ENCODE measurements around the gene CDH4. TPM values are rescaled to one million over a fixed set of nuclear protein-coding genes. Genes with fewer than 3 reads are reported as not detected.

CDH4 gene
- total and polyA plus RNA-seq, 4 donors: 0.06 to 0.10 TPM; not detected in 2

DNA sequence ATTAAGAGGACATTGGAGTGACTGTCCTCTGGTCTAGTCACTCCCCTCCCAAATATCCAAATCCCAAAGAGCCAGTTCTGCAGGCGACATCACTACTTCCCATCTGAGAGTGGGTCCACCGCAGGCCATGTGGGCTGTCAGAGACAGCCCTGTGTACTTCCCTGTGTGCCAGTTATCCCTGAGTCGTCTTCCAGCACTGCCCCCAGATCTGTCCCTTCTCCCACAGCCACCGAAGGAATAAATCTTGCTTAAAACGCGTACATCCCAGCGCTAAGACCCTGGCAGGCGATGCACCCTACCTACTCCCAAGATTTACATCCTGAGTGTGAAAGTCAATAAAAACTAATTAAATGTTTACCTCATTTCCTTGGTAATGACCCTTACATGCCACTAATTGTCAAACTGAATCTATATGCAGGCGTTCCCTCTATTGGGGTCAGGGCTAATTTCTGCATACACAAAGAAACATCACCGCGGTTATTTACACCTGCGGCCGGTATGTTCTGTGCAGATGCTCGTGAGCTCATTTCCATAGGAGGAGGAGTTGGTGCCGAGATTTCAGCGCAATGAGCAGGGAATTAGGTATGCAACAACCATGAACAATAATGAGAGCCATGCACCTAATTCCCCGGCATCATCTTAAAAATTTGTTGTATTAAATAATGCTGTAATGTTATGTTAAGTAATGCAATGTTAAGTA, 31.3 kb upstream of the CDH4 start:
- 80 to 82% methylated on average over 17 of the region's 17 CpGs for WGBS, 2 donors
- intact Hi-C loops (cut with DNase I): no loop called here

DNA sequence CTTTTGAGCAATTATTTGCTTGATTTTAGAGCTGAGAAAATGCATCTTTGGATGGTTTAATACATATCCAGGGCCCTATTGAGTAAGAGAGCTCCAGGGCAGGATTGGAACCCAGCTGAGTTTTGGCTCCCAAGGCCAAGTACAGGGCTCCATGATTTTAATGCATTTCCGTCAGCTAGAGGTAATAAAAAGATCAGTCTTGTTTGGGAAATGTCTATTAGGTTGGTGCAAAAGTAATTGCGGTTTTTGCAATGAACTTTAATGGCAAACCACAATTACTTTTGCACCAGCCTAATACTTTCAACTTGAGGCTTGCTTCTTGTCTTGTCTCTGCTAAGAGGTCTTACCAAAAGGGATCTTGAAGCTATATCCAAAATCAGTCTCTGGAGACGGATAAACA, 29.4 kb upstream of the CDH4 start:
- Histone ChIP-seq H3K27me3 (ENCODE audit: control insufficient read depth in 1 of 2, insufficient read depth in 2 of 2, low read length in 1 of 2) (no peaks in the 10 kb centered on the region), H3K4me1 (ENCODE audit: control insufficient read depth in 1 of 2, insufficient read depth in 2 of 2, low read length in 2 of 2) (no peaks in the 10 kb centered on the region), H3K9me3 (ENCODE audit: control insufficient read depth, low read length) (no peaks in the 10 kb centered on the region), H3K36me3 (ENCODE audit: control insufficient read depth in 1 of 2, insufficient read depth in 2 of 2, low read length in 1 of 2) (no peaks in the 10 kb centered on the region), H3K4me3 (ENCODE audit: low read length in 2 of 2) (no peak overlapping the region), H3K27ac (ENCODE audit: low read depth in 1 of 2, low read length in 2 of 2) (no peak overlapping the region)
- intact Hi-C loops (cut with DNase I): no loop called here
- DNase-seq (no peak), ATAC-seq (ENCODE audit: low FRiP score) (no peak)
- WGBS, 2 donors: 85 to 86% methylated on average over 3 of the region's 3 CpGs

More for the DNA sequence above, 31.3 kb upstream of the CDH4 start:
- Histone ChIP-seq H3K36me3 (ENCODE audit: control insufficient read depth in 1 of 2, insufficient read depth in 2 of 2, low read length in 1 of 2) (no peaks in the 10 kb centered on the region), H3K27me3 (ENCODE audit: control insufficient read depth in 1 of 2, insufficient read depth in 2 of 2, low read length in 1 of 2) (no peaks in the 10 kb centered on the region), H3K4me1 (ENCODE audit: control insufficient read depth in 1 of 2, insufficient read depth in 2 of 2, low read length in 2 of 2) (no peaks in the 10 kb centered on the region), H3K27ac (ENCODE audit: low read depth in 1 of 2, low read length in 2 of 2) (no peak overlapping the region), H3K9me3 (ENCODE audit: control insufficient read depth, low read length) (no peaks in the 10 kb centered on the region), H3K4me3 (ENCODE audit: low read length in 2 of 2) (no peak overlapping the region)
- DNase-seq (no peak), ATAC-seq (ENCODE audit: low FRiP score) (no peak)

DNA sequence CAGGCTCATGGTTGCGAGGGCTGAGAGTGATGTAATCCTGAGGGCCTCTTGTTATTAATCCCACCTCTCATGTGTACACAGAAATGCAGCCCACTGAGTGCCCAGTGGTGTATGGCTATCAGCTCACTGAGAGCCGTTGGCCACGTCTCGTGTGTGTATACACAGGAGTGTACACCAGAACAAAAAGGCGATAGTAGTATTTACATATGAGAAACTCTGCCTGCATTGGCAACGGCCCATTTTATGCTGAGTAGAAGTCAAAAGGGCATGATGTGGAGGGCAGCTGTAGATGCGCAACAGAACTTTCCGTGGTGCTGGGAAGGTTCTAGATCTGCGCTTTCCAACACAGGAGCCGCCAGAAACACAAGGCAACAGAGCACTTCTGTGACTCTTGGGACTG, 28.9 kb upstream of the CDH4 start:
- Histone ChIP-seq H3K9me3 (ENCODE audit: control insufficient read depth, low read length) (no peaks in the 10 kb centered on the region), H3K4me3 (ENCODE audit: low read length in 2 of 2) (no peak overlapping the region), H3K36me3 (ENCODE audit: control insufficient read depth in 1 of 2, insufficient read depth in 2 of 2, low read length in 1 of 2) (no peaks in the 10 kb centered on the region), H3K27ac (ENCODE audit: low read depth in 1 of 2, low read length in 2 of 2) (no peak overlapping the region), H3K4me1 (ENCODE audit: control insufficient read depth in 1 of 2, insufficient read depth in 2 of 2, low read length in 2 of 2) (no peaks in the 10 kb centered on the region), H3K27me3 (ENCODE audit: control insufficient read depth in 1 of 2, insufficient read depth in 2 of 2, low read length in 1 of 2) (no peaks in the 10 kb centered on the region)
- WGBS, 2 donors: 83 to 84% methylated on average over 10 of the region's 10 CpGs
- intact Hi-C loops (cut with DNase I): no loop called here
- ATAC-seq (ENCODE audit: low FRiP score): no peak
- DNase-seq: no peak

DNA sequence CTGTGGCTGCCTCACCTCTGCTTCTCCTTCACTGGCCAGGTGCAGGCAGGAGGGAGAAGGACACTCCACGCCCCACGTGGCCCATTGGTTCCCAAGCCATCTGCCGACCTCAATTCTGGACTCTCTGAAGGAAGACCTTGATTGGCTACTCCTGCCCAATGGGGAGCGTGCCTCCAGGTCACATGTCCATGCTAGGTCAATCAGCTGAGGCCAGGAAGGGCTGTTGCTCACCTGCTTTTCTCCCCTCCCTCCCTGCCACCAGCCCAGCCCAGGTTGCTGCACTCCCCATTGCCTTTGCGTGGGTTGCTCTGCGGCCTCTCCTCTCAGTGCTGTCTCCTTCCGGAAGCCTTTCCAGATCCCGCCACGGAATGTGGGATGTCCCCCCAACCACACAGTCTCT, 21.9 kb upstream of the CDH4 start:
- no peaks in the 10 kb centered on the region for H3K27me3 ChIP-seq (ENCODE audit: control insufficient read depth in 1 of 2, insufficient read depth in 2 of 2, low read length in 1 of 2)
- no peak for ATAC-seq (ENCODE audit: low FRiP score)
- WGBS, 2 donors: 89 to 96% methylated on average over 9 of the region's 9 CpGs
- intact Hi-C loops (cut with DNase I): no loop called here
- no peak for DNase-seq
- H3K9me3 ChIP-seq (ENCODE audit: control insufficient read depth, low read length): no peaks in the 10 kb centered on the region
- no peak overlapping the region for H3K27ac ChIP-seq (ENCODE audit: low read depth in 1 of 2, low read length in 2 of 2)
- H3K36me3 ChIP-seq (ENCODE audit: control insufficient read depth in 1 of 2, insufficient read depth in 2 of 2, low read length in 1 of 2): no peaks in the 10 kb centered on the region
- H3K4me3 ChIP-seq (ENCODE audit: low read length in 2 of 2): no peak overlapping the region
- no peaks in the 10 kb centered on the region for H3K4me1 ChIP-seq (ENCODE audit: control insufficient read depth in 1 of 2, insufficient read depth in 2 of 2, low read length in 2 of 2)

DNA sequence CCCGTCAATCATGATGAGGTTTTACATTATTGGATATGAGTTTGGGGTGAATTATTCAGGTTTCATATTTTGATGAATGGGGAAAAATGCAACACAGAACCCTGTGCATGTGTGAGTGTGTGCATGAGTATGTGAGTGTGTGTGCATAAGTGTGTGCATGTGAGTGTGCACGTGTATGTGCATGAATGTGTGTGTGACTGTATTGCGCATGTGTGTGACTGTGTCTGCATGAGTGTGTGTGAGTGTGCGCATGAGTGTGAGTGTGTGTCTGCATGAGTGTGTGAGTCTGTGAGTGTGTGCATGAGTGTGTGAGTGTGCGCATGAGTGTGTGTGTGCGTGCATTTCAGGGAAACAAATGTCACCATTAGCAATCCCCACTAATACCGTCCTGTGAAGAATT, 18.5 kb upstream of the CDH4 start:
- ATAC-seq (ENCODE audit: low FRiP score) (no peak), DNase-seq (no peak)
- no peak overlapping the region for H3K4me3 ChIP-seq (ENCODE audit: low read length in 2 of 2)
- intact Hi-C loops (cut with DNase I): no loop called here
- WGBS, 2 donors: 91 to 92% methylated on average over 7 of the region's 7 CpGs
- H3K27me3 ChIP-seq (ENCODE audit: control insufficient read depth in 1 of 2, insufficient read depth in 2 of 2, low read length in 1 of 2): no peaks in the 10 kb centered on the region
- no peaks in the 10 kb centered on the region for H3K4me1 ChIP-seq (ENCODE audit: control insufficient read depth in 1 of 2, insufficient read depth in 2 of 2, low read length in 2 of 2)
- peaks cover 5% of the 10 kb centered on the region for H3K9me3 ChIP-seq (ENCODE audit: control insufficient read depth, low read length)
- H3K27ac ChIP-seq (ENCODE audit: low read depth in 1 of 2, low read length in 2 of 2): no peak overlapping the region
- no peaks in the 10 kb centered on the region for H3K36me3 ChIP-seq (ENCODE audit: control insufficient read depth in 1 of 2, insufficient read depth in 2 of 2, low read length in 1 of 2)

DNA sequence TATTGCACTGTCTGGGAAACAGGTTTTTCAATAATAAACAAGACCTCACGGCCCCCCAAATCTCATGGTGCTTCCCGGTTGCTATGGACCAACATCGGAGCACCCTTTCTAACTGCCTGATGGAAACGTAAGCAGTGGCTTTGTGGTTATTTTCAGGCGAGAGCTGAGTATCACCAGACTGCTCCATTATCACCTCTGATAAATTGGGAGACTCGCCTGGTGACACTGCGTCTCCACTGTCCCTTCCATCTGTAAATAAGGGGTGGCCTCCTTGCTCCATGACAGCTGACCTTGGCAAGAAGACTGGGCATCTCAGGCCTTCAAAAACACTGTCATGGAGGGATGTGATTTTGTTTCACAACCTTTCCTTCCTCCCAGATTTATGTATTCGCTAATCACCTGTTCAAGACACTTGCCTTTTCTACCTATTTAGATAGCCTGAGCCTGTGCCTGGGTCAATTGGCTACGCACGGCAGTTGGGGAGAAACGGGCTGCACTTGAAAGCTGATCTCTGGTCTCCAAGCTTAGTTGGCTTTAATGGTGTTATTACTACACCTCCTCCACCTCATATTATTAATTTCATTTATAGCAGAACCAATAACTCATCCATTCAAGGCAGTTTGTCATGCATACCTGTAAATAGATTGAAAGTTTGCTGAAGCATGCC, 17.7 kb upstream of the CDH4 start:
- Histone ChIP-seq H3K27ac (ENCODE audit: low read depth in 1 of 2, low read length in 2 of 2) (no peak overlapping the region), H3K4me3 (ENCODE audit: low read length in 2 of 2) (no peak overlapping the region), H3K36me3 (ENCODE audit: control insufficient read depth in 1 of 2, insufficient read depth in 2 of 2, low read length in 1 of 2) (no peaks in the 10 kb centered on the region), H3K4me1 (ENCODE audit: control insufficient read depth in 1 of 2, insufficient read depth in 2 of 2, low read length in 2 of 2) (no peaks in the 10 kb centered on the region), H3K9me3 (ENCODE audit: control insufficient read depth, low read length) (peaks cover 5% of the 10 kb centered on the region), H3K27me3 (ENCODE audit: control insufficient read depth in 1 of 2, insufficient read depth in 2 of 2, low read length in 1 of 2) (no peaks in the 10 kb centered on the region)
- 72 to 75% methylated on average over 11 of the region's 11 CpGs for WGBS, 2 donors
- ATAC-seq (ENCODE audit: low FRiP score): no peak
- intact Hi-C loops (cut with DNase I): no loop called here
- no peak for DNase-seq

DNA sequence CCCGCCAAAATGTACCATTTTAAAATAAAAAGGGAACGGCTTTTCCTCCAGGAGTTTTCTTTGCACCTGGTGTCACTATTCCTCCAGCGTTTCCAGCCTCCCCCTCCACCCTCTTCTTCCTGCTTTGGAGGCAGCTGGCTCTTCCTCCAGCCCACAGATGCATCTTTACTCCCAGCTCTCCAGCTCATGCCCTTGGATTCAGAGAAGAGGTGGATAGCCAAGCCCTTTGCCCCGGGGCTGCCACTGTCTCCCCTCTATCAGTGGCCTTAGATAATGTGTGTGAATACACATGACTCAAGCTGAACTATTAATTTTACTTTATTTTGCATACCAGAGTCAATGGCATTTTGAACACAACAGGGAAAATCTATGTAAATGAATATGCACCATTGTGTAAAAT, 15.3 kb upstream of the CDH4 start:
- Histone ChIP-seq H3K4me3 (ENCODE audit: low read length in 2 of 2) (no peak overlapping the region), H3K36me3 (ENCODE audit: control insufficient read depth in 1 of 2, insufficient read depth in 2 of 2, low read length in 1 of 2) (no peaks in the 10 kb centered on the region), H3K4me1 (ENCODE audit: control insufficient read depth in 1 of 2, insufficient read depth in 2 of 2, low read length in 2 of 2) (no peaks in the 10 kb centered on the region), H3K9me3 (ENCODE audit: control insufficient read depth, low read length) (peaks cover 9% of the 10 kb centered on the region), H3K27ac (ENCODE audit: low read depth in 1 of 2, low read length in 2 of 2) (no peak overlapping the region), H3K27me3 (ENCODE audit: control insufficient read depth in 1 of 2, insufficient read depth in 2 of 2, low read length in 1 of 2) (no peaks in the 10 kb centered on the region)
- DNase-seq (no peak), ATAC-seq (ENCODE audit: low FRiP score) (no peak)
- intact Hi-C loops (cut with DNase I): no loop called here
- 54 to 56% methylated on average over 4 of the region's 4 CpGs for WGBS, 2 donors

DNA sequence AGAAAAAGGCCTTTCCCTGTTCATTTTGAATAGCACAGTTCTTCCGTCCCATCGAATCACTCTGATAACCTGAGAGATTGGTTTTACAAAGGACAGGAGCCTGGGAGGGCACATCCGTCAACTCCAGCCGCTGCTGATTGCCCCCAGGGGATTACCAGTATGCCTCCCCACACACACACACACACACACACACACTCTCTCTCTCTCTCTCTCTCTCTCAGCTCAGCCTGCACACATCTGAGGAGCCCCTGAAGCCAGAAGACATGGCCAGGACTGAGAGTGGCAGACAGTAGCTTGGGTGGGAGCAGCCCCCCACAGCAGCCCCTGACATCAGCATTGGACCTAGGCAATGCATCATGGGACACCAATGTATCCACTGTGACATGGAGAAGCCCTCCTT, 13.2 kb upstream of the CDH4 start:
- 11 to 12% methylated on average over 4 of the region's 4 CpGs for WGBS, 2 donors
- H3K9me3 ChIP-seq (ENCODE audit: control insufficient read depth, low read length): peaks cover 11% of the 10 kb centered on the region
- H3K36me3 ChIP-seq (ENCODE audit: control insufficient read depth in 1 of 2, insufficient read depth in 2 of 2, low read length in 1 of 2): no peaks in the 10 kb centered on the region
- DNase-seq (no peak), ATAC-seq (ENCODE audit: low FRiP score) (no peak)
- no peaks in the 10 kb centered on the region for H3K4me1 ChIP-seq (ENCODE audit: control insufficient read depth in 1 of 2, insufficient read depth in 2 of 2, low read length in 2 of 2)
- H3K4me3 ChIP-seq (ENCODE audit: low read length in 2 of 2): no peak overlapping the region
- intact Hi-C loops (cut with DNase I): no loop called here
- H3K27ac ChIP-seq (ENCODE audit: low read depth in 1 of 2, low read length in 2 of 2): no peak overlapping the region
- H3K27me3 ChIP-seq (ENCODE audit: control insufficient read depth in 1 of 2, insufficient read depth in 2 of 2, low read length in 1 of 2): no peaks in the 10 kb centered on the region

DNA sequence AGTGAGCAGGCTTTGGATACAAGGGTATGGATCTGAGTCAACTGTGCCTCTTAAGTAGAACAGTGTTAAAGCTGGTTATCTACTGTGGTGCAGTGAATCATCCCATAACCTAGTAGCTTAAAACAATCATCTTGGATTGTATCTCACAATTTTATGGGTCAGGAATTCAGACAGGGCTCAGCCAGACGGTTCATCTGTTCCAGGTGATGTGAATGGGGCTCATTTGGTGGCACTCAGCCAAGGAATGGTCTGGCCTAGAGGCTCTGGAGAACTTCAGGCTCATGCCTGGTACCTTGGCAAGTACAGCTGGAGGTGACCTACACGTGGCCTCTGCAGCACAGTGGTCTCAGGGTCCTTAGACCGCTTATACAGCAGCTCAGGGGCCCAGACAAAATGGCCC, 11.2 kb upstream of the CDH4 start:
- no peak overlapping the region for H3K27ac ChIP-seq (ENCODE audit: low read depth in 1 of 2, low read length in 2 of 2)
- H3K9me3 ChIP-seq (ENCODE audit: control insufficient read depth, low read length): peaks cover 11% of the 10 kb centered on the region
- 69% methylated on average over 3 of the region's 3 CpGs for WGBS, 2 donors
- no peaks in the 10 kb centered on the region for H3K4me1 ChIP-seq (ENCODE audit: control insufficient read depth in 1 of 2, insufficient read depth in 2 of 2, low read length in 2 of 2)
- no peaks in the 10 kb centered on the region for H3K36me3 ChIP-seq (ENCODE audit: control insufficient read depth in 1 of 2, insufficient read depth in 2 of 2, low read length in 1 of 2)
- H3K4me3 ChIP-seq (ENCODE audit: low read length in 2 of 2): no peak overlapping the region
- DNase-seq (no peak), ATAC-seq (ENCODE audit: low FRiP score) (no peak)
- H3K27me3 ChIP-seq (ENCODE audit: control insufficient read depth in 1 of 2, insufficient read depth in 2 of 2, low read length in 1 of 2): no peaks in the 10 kb centered on the region
- intact Hi-C loops (cut with DNase I): no loop called here
